IPS DF 6.9 (cell line): ENCODE measurements around the gene TFAP2A.

ENCODE experiments used
- DNase-seq: peaks from one replicate; pipeline ENCODE4 v3.0.0-alpha.2; 2013; ENCODE audit warnings: low read depth, low spot score
- H3K27ac ChIP-seq: one replicate; pipeline ENCODE4 v1.5.1; 2013; ENCODE audit warnings: low read length, control low read depth
- H3K27me3 ChIP-seq: 2 replicates; pipeline ENCODE4 v1.6.1; 2013; ENCODE audit warnings: mild to moderate bottlenecking, low read length; ENCODE audit not compliant: control insufficient read depth, insufficient read depth
- H3K36me3 ChIP-seq: 2 replicates; pipeline ENCODE4 v1.6.1; 2013; ENCODE audit warnings: low read length; ENCODE audit not compliant: control insufficient read depth, insufficient read depth
- H3K4me1 ChIP-seq: 2 replicates; pipeline ENCODE4 v1.6.1; 2013; ENCODE audit warnings: low read length; ENCODE audit not compliant: control insufficient read depth, insufficient read depth
- H3K4me3 ChIP-seq: 2 replicates; pipeline ENCODE4 v1.5.1; 2013; ENCODE audit warnings: mild to moderate bottlenecking, low read length
- H3K9me3 ChIP-seq: 2 replicates; pipeline ENCODE4 v1.6.1; 2013; ENCODE audit warnings: low read length, inconsistent platforms; ENCODE audit not compliant: control insufficient read depth, insufficient read depth
- WGBS: extraction: QIAGEN DNeasy Blood & Tissue Kit; methylation state at CpG from one replicate; pipeline ENCODE4 v1.1.7; 2013; ENCODE audit warnings: mixed read lengths, missing lambda C conversion rate; ENCODE audit not compliant: insufficient read length, insufficient coverage; 5-methylcytosine and 5-hydroxymethylcytosine counted together

Gene TFAP2A

DNA sequence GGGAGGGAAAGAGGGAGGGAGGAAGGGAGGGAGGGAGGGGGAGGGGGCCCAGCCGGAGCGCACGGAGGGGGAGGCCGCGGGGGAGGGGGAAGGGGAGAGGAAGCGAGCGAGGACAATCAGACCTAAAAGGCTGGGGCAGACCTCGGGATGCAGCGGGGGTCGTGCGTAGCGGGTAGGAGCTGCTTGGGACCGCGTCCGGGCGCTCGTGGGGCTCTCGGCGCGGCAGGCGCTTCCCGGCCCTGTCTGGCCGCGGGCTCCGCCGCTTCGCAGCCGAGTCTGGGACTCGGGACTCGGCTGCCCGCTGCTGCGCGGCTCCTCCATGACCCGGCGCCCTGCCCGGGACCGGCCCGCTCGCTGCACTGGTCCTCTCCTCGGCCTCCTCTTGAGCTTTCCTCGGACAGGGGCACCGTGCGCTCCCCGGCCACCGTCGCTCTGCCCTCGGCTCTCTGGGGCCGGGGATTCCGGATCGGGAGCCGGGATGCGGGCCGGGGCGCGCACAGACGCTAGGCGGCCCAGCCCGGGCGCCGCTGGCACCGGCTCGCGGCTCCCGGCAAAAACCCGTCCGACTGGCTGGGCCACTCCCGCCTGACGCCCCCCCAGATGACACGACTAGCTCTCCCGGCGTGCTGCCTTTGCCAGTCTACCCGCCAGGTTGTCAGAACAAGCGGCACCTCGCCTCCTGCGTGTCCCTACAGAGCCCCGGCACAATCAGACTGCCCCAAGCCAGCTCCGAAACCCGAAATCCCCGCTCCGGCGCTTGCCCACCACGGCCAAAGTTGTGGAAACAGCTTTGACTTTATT lies 2.2 kb downstream of the TFAP2A start:
- Histone ChIP-seq H3K9me3 (no peaks in the 10 kb centered on the region), H3K27ac (no peak overlapping the region), H3K27me3 (peaks cover 65% of the 10 kb centered on the region), H3K4me3 (peak overlapping the region; percentile 36; the same call in 1 of the 2 replicates), H3K4me1 (peaks cover 8% of the 10 kb centered on the region; the same call in 1 of the 2 replicates), H3K36me3 (no peaks in the 10 kb centered on the region; the same call in 1 of the 2 replicates)
- no CpG with 5 or more reads among the region's 82 CpGs for WGBS
- no peak for DNase-seq

DNA sequence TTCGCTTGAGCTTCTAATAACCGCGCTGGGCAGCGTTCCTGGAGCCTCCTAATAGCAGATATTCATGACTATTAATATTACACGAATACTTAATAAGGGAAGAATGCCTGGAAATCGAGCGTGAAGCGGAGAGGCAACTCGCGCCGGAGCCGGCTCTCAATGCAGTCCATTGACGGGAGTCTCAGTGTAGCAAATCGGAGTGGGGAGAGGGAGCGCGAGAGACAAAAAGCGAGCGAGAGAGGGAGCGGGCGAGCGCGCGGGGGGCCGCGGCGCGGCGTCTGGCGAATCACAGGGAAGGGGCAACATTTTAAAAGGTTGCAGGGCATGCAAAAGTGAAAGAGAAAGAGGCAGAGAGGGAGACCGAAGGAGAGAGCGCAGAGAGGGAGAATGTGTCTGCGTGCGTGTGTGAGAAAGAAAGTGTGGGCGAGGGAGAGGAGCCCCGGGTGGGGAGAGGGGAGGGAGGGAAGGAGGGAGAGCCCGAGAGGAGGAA lies 2.9 kb downstream of the TFAP2A start:
- WGBS, result no CpG with 5 or more reads among the region's 36 CpGs
- no peak for DNase-seq
- H3K27ac ChIP-seq, result no peak overlapping the region
- peaks cover 71% of the 10 kb centered on the region for H3K27me3 ChIP-seq
- H3K36me3 ChIP-seq, result no peaks in the 10 kb centered on the region; the same call in 1 of the 2 replicates
- H3K9me3 ChIP-seq, result no peaks in the 10 kb centered on the region
- H3K4me1 ChIP-seq, result peaks cover 8% of the 10 kb centered on the region; the same call in 1 of the 2 replicates
- peak overlapping the region; percentile 22; the same call in 1 of the 2 replicates for H3K4me3 ChIP-seq

DNA sequence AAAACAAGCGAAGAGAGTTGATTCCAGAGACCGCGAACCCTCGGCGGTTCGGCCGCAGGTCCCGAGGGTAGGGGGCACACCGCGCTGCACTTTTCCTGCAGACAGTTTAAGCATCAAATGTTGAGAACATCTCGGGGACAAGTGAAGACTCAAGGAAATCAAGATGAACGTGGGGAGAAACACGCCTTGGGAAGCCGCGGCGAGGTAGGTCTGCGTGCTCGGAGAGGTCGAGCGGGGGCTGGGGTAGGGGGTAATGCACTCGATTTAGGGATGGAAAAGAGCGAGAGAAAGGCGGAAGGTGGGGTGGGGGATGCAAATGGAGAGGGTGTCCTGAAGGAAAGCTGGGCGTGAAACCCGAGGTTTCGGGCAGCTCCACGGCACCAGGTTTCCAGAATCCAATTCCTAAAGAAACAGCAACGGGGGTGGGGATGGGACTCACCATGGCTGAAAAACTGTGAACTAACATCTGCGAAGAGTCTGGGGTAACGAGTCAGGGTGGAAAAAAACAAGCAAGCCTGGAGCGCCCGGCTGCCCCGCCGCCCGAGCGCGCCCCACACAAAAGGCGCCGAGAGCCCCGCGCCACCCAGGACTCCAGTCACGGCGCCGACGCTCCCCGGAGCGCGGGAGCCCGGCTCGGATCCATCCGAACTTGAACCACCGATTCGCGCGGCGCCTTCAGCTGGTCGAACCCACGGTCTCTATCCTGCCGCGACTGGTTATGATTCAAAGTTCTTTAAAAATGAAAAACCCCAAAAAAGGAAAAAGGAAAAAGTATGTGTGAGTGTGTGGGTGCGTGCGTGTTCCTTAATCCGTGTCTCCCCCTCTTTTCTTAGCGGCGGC lies 3.5 kb downstream of the TFAP2A start:
- no peak overlapping the region for H3K27ac ChIP-seq
- peaks cover 71% of the 10 kb centered on the region for H3K27me3 ChIP-seq
- peak overlapping the region; percentile 10; the same call in 1 of the 2 replicates for H3K4me3 ChIP-seq
- no peaks in the 10 kb centered on the region; the same call in 1 of the 2 replicates for H3K36me3 ChIP-seq
- DNase-seq, result no peak
- WGBS, result no CpG with 5 or more reads among the region's 65 CpGs
- H3K4me1 ChIP-seq, result peaks cover 8% of the 10 kb centered on the region; the same call in 1 of the 2 replicates
- no peaks in the 10 kb centered on the region for H3K9me3 ChIP-seq

GRCh38 chr6:10410207-10411050 lies 4.4 kb downstream of the TFAP2A start:
- WGBS, result no CpG with 5 or more reads among the region's 36 CpGs
- Histone ChIP-seq H3K27me3 (peaks cover 62% of the 10 kb centered on the region), H3K4me1 (peaks cover 8% of the 10 kb centered on the region; the same call in 1 of the 2 replicates), H3K4me3 (no peak overlapping the region), H3K27ac (no peak overlapping the region), H3K36me3 (no peaks in the 10 kb centered on the region; the same call in 1 of the 2 replicates), H3K9me3 (no peaks in the 10 kb centered on the region)
- no peak for DNase-seq

GRCh38 chr6:10409731-10410206 lies 5.1 kb downstream of the TFAP2A start:
- no CpG with 5 or more reads among the region's 30 CpGs for WGBS
- Histone ChIP-seq H3K36me3 (no peaks in the 10 kb centered on the region; the same call in 1 of the 2 replicates), H3K4me1 (peaks cover 7% of the 10 kb centered on the region; the same call in 1 of the 2 replicates), H3K27me3 (peaks cover 60% of the 10 kb centered on the region), H3K9me3 (no peaks in the 10 kb centered on the region), H3K27ac (no peak overlapping the region), H3K4me3 (no peak overlapping the region)
- no peak for DNase-seq

- Histone ChIP-seq H3K4me3 (no peak overlapping the region), H3K4me1 (peaks cover 6% of the 10 kb centered on the region; the same call in 1 of the 2 replicates), H3K27me3 (peaks cover 55% of the 10 kb centered on the region), H3K36me3 (no peaks in the 10 kb centered on the region; the same call in 1 of the 2 replicates), H3K9me3 (no peaks in the 10 kb centered on the region), H3K27ac (no peak overlapping the region)
- no peak for DNase-seq
- no CpG with 5 or more reads among the region's 8 CpGs for WGBS
Observed at GRCh38 chr6:10409233-10409721, 5.6 kb downstream of the TFAP2A start.

GRCh38 chr6:10408457-10408856 lies 6.4 kb downstream of the TFAP2A start:
- H3K4me3 ChIP-seq, result no peak overlapping the region
- H3K9me3 ChIP-seq, result no peaks in the 10 kb centered on the region
- H3K36me3 ChIP-seq, result no peaks in the 10 kb centered on the region; the same call in 1 of the 2 replicates
- no peak overlapping the region for H3K27ac ChIP-seq
- H3K27me3 ChIP-seq, result peaks cover 47% of the 10 kb centered on the region
- DNase-seq, result no peak
- peaks cover 3% of the 10 kb centered on the region; the same call in 1 of the 2 replicates for H3K4me1 ChIP-seq
- no CpG with 5 or more reads among the region's 1 CpG for WGBS

GRCh38 chr6:10407674-10408054 lies 7.2 kb downstream of the TFAP2A start:
- Histone ChIP-seq H3K36me3 (no peaks in the 10 kb centered on the region), H3K27me3 (peaks cover 44% of the 10 kb centered on the region), H3K4me3 (no peak overlapping the region), H3K4me1 (peaks cover 3% of the 10 kb centered on the region; the same call in 1 of the 2 replicates), H3K27ac (no peak overlapping the region), H3K9me3 (no peaks in the 10 kb centered on the region)
- no peak for DNase-seq
- WGBS, result no CpG with 5 or more reads among the region's 3 CpGs

GRCh38 chr6:10407018-10407673 lies 7.7 kb downstream of the TFAP2A start:
- H3K4me3 ChIP-seq, result no peak overlapping the region
- H3K4me1 ChIP-seq, result peaks cover 3% of the 10 kb centered on the region; the same call in 1 of the 2 replicates
- no peaks in the 10 kb centered on the region for H3K9me3 ChIP-seq
- no peak for DNase-seq
- no peaks in the 10 kb centered on the region for H3K36me3 ChIP-seq
- no CpG with 5 or more reads among the region's 7 CpGs for WGBS
- peaks cover 49% of the 10 kb centered on the region for H3K27me3 ChIP-seq
- H3K27ac ChIP-seq, result no peak overlapping the region
